H9 (cell line): ENCODE measurements around the gene IFNGR1. TPM values are rescaled to one million over a fixed set of nuclear protein-coding genes. Genes with fewer than 3 reads are reported as not detected.

Experiments used
- DNase-seq: peaks from one replicate; pipeline ENCODE4 v3.0.0-alpha.2; 2017
- H2AFZ ChIP-seq: one replicate; pipeline ENCODE4 v1.6.1; 2013; ENCODE audit warnings: mild to moderate bottlenecking, low read length, control low read depth, moderate library complexity
- H2AK5ac ChIP-seq: 2 replicates; pipeline ENCODE4 v1.6.1; 2013; ENCODE audit warnings: low read length, control low read depth, mixed read lengths; ENCODE audit not compliant: insufficient read length
- H2BK120ac ChIP-seq: one replicate; pipeline ENCODE4 v1.6.1; 2013; ENCODE audit warnings: low read depth, mild to moderate bottlenecking, low read length, control low read depth, inconsistent platforms; ENCODE audit not compliant: poor library complexity, severe bottlenecking
- H2BK12ac ChIP-seq: 2 replicates; pipeline ENCODE4 v1.6.1; 2013; ENCODE audit warnings: low read length, control low read depth, mixed read lengths, low read depth; ENCODE audit not compliant: insufficient read length
- H2BK15ac ChIP-seq: 2 replicates; pipeline ENCODE4 v1.6.1; 2013; ENCODE audit warnings: low read depth, low read length, control low read depth
- H2BK20ac ChIP-seq: one replicate; pipeline ENCODE4 v1.6.1; 2013; ENCODE audit warnings: low read depth, mild to moderate bottlenecking, low read length, control low read depth, inconsistent platforms; ENCODE audit not compliant: poor library complexity, severe bottlenecking
- H2BK5ac ChIP-seq: 2 replicates; pipeline ENCODE4 v1.6.1; 2013; ENCODE audit warnings: low read length, control low read depth, mixed read lengths; ENCODE audit not compliant: insufficient read length
- H3K14ac ChIP-seq: 2 replicates; pipeline ENCODE4 v1.6.1; 2013; ENCODE audit warnings: low read length, control low read depth; ENCODE audit not compliant: insufficient read depth
- H3K18ac ChIP-seq: 2 replicates; pipeline ENCODE4 v1.6.1; 2013; ENCODE audit warnings: low read depth, mild to moderate bottlenecking, mixed read lengths, low read length, control low read depth; ENCODE audit not compliant: insufficient read length
- H3K23ac ChIP-seq: 2 replicates; pipeline ENCODE4 v1.6.1; 2013; ENCODE audit warnings: low read length, control low read depth, mixed read lengths, low read depth; ENCODE audit not compliant: insufficient read length
- H3K23me2 ChIP-seq: 2 replicates; pipeline ENCODE4 v1.6.1; 2013; ENCODE audit warnings: low read depth, mild to moderate bottlenecking, mixed read lengths, low read length, control low read depth; ENCODE audit not compliant: insufficient read length, poor library complexity, severe bottlenecking
- H3K27ac ChIP-seq: 2 replicates; pipeline ENCODE4 v1.5.1; 2013; ENCODE audit warnings: low read length, control low read depth, mixed read lengths, low read depth; ENCODE audit not compliant: insufficient read length
- H3K27me3 ChIP-seq: 2 replicates; pipeline ENCODE4 v1.6.1; 2013; ENCODE audit warnings: low read length, control low read depth, inconsistent platforms; ENCODE audit not compliant: insufficient read depth
- H3K4ac ChIP-seq: 2 replicates; pipeline ENCODE4 v1.6.1; 2013; ENCODE audit warnings: low read depth, mild to moderate bottlenecking, control low read depth, inconsistent platforms, low read length, moderate library complexity
- H3K4me1 ChIP-seq: 2 replicates; pipeline ENCODE4 v1.6.1; 2013; ENCODE audit warnings: low read length, control low read depth, inconsistent platforms; ENCODE audit not compliant: insufficient read depth
- H3K4me2 ChIP-seq: 2 replicates; pipeline ENCODE4 v1.6.1; 2013; ENCODE audit warnings: low read length, control low read depth, mixed read lengths; ENCODE audit not compliant: insufficient read length, insufficient read depth
- H3K56ac ChIP-seq: 2 replicates; pipeline ENCODE4 v1.6.1; 2013; ENCODE audit warnings: low read depth, mild to moderate bottlenecking, mixed read lengths, low read length, control low read depth; ENCODE audit not compliant: insufficient read length
- H3K79me1 ChIP-seq: 2 replicates; pipeline ENCODE4 v1.6.1; 2013; ENCODE audit warnings: low read depth, mild to moderate bottlenecking, moderate library complexity, low read length, control low read depth, inconsistent platforms; ENCODE audit not compliant: insufficient read depth, poor library complexity, severe bottlenecking
- H3K79me2 ChIP-seq: 2 replicates; pipeline ENCODE4 v1.6.1; 2013; ENCODE audit warnings: low read length, control low read depth, inconsistent platforms; ENCODE audit not compliant: insufficient read depth
- H3K9ac ChIP-seq: 2 replicates; pipeline ENCODE4 v1.6.1; 2013; ENCODE audit warnings: low read length, control low read depth, mixed read lengths; ENCODE audit not compliant: insufficient read length; ENCODE audit errors: extremely low read depth
- H3K9me3 ChIP-seq: one replicate; pipeline ENCODE4 v1.6.1; 2013; ENCODE audit warnings: low read depth, low read length, inconsistent platforms; ENCODE audit not compliant: control insufficient read depth
- H3T11ph ChIP-seq: one replicate; pipeline ENCODE4 v1.6.1; 2013; ENCODE audit warnings: mild to moderate bottlenecking, low read length, control low read depth, inconsistent platforms
- H4K20me1 ChIP-seq: one replicate; pipeline ENCODE4 v1.6.1; 2013; ENCODE audit not compliant: control insufficient read depth, insufficient read length, insufficient read depth
- H4K5ac ChIP-seq: 2 replicates; pipeline ENCODE4 v1.6.1; 2013; ENCODE audit warnings: low read depth, mild to moderate bottlenecking, mixed read lengths, low read length, control low read depth; ENCODE audit not compliant: insufficient read length
- H4K8ac ChIP-seq: replicated peaks from 2 replicates; pipeline ENCODE4 v1.6.1; 2013; ENCODE audit warnings: low read length, control low read depth, mixed read lengths, low read depth; ENCODE audit not compliant: insufficient read length
- H4K91ac ChIP-seq: 2 replicates; pipeline ENCODE4 v1.6.1; 2013; ENCODE audit warnings: low read depth, mild to moderate bottlenecking, moderate library complexity, mixed read lengths, low read length, control low read depth; ENCODE audit not compliant: insufficient read length
- H3K27ac Mint-ChIP-seq, 3 experiments: 2 replicates in 2 of 3; 3 replicates in 1 of 3; pipeline ENCODE4 v1.8.0; 2020 to 2021; ENCODE audit warnings: mixed read lengths in 3 of 3, mild to moderate bottlenecking in 1 of 3, moderate library complexity in 1 of 3
- H3K27me3 Mint-ChIP-seq: 2 replicates; pipeline ENCODE4 v1.8.0; 2021; ENCODE audit warnings: low read depth, mild to moderate bottlenecking, moderate library complexity, mixed read lengths
- H3K36me3 Mint-ChIP-seq, 3 experiments: 2 replicates in 2 of 3; 3 replicates in 1 of 3; pipeline ENCODE4 v1.8.0; 2020 to 2021; ENCODE audit warnings: low read depth in 3 of 3, mixed read lengths in 3 of 3; ENCODE audit not compliant: insufficient read depth in 1 of 3
- H3K4me1 Mint-ChIP-seq, 2 experiments: 2 replicates each; pipeline ENCODE4 v1.8.0; 2020; ENCODE audit warnings: mixed read lengths in 2 of 2
- H3K4me3 Mint-ChIP-seq, 2 experiments: 2 replicates in 1 of 2; 3 replicates in 1 of 2; pipeline ENCODE4 v1.8.0; 2020 to 2021; ENCODE audit warnings: mild to moderate bottlenecking in 2 of 2, mixed read lengths in 2 of 2, moderate library complexity in 1 of 2
- H3K9me3 Mint-ChIP-seq, 2 experiments: 2 replicates in 1 of 2; 3 replicates in 1 of 2; pipeline ENCODE4 v1.8.0; 2020; ENCODE audit warnings: mild to moderate bottlenecking in 2 of 2, mixed read lengths in 2 of 2, moderate library complexity in 1 of 2
- CTCF ChIP-seq: fragments of 200-600 bp; sonication (generic); conservative IDR thresholded peaks from 3 replicates; pipeline ENCODE4 v1.8.0; 2021; ENCODE audit warnings: antibody characterized with exemption, mild to moderate bottlenecking
- total RNA-seq: library from RNA; stranded (reverse); gene quantifications from 2 replicates; pipeline ENCODE4 v1.2.1, GENCODE V29; 2021

The IFNGR1 gene
- total RNA-seq, 1 experiment from 2014 or later = 32.2 TPM

DNA sequence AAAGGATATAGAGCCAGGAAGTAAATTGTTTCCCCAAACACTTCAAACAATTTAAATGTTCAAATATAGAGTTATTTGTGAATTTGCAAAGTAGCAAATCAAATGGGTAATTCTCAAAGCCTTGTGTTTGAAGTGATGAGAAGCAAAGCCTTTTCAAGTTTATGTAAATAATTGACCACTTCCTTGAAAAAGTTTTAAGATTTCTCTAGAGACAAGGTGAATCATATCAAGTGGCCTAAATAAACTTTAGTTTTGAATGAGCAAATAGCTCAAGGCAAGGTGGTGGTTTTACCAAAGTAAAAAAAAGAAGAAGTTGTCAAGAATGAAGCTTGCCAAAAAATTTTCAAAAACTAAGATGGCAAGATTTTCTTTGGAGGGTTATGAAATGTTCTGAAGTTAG, 42.6 kb upstream of the IFNGR1 start:
- Histone ChIP-seq H3K4me1 (no peaks in the 10 kb centered on the region), H3K56ac (no peak overlapping the region), H3K79me1 (no peaks in the 10 kb centered on the region), H3K79me2 (no peaks in the 10 kb centered on the region), H4K8ac (no peak overlapping the region), H4K5ac (no peak overlapping the region), H2BK15ac (no peak overlapping the region), H3T11ph (no peak overlapping the region), H2AK5ac (no peak overlapping the region), H2AFZ (no peak overlapping the region), H2BK20ac (no peak overlapping the region), H2BK12ac (no peak overlapping the region), H2BK5ac (no peak overlapping the region), H2BK120ac (no peak overlapping the region), H3K23ac (no peak overlapping the region), H4K91ac (no peak overlapping the region), H3K18ac (no peak overlapping the region), H4K20me1 (no peaks in the 10 kb centered on the region), H3K27me3 (no peaks in the 10 kb centered on the region), H3K9me3 (peaks cover 4% of the 10 kb centered on the region), H3K23me2 (no peaks in the 10 kb centered on the region), H3K14ac (no peak overlapping the region), H3K9ac (no peak overlapping the region), H3K4ac (no peak overlapping the region), H3K4me2 (no peak overlapping the region), H3K27ac (no peak overlapping the region)
- Mint-ChIP-seq H3K27ac (no peak overlapping the region), H3K36me3 (no peaks in the 10 kb centered on the region; a peak in 2 of 7 replicates), H3K4me3 (no peak overlapping the region), H3K27me3 (peaks cover 3% of the 10 kb centered on the region; the same call in 1 of the 2 replicates), H3K4me1 (peaks cover 6 to 9% of the 10 kb centered on the region in 2 experiments), H3K9me3 (peaks cover 7 to 10% of the 10 kb centered on the region in 2 experiments; a peak in 4 of 5 replicates)
- no peak for TF ChIP-seq CTCF
- no peak for DNase-seq
